Dedifferentiated amniotic fluid mesenchymal stem cell (primary cell): ENCODE results near the gene CEP72.
A peak's percentile ranks its signal among the peaks of the same experiment; 100 is the strongest.
"Not testable (repeated sequence)": the region's sequence is repeated elsewhere in the genome, so short reads cannot be mapped to it uniquely, and the experiment has no call there.

Experiments used
- DNase-seq: peaks from one replicate; pipeline ENCODE4 v3.0.0-alpha.2; 2016; ENCODE audit errors: extremely low spot score

The CEP72 gene

GRCh38 chr5:672329-673160 lies 60.4 kb downstream of the CEP72 start:
- DNase-seq = peak; percentile 53

- no peak for DNase-seq
Observed at GRCh38 chr5:673161-673830, 61.2 kb downstream of the CEP72 start.

- no peak for DNase-seq
Observed at GRCh38 chr5:673831-674629, 61.9 kb downstream of the CEP72 start.

- DNase-seq = no peak
Observed at GRCh38 chr5:674630-675011, 62.5 kb downstream of the CEP72 start.

- no peak for DNase-seq
Observed at GRCh38 chr5:675111-675870, 63.2 kb downstream of the CEP72 start.

GRCh38 chr5:675871-676698 lies 63.9 kb downstream of the CEP72 start:
- no peak for DNase-seq

- DNase-seq = no peak
Observed at GRCh38 chr5:676699-677076, 64.5 kb downstream of the CEP72 start.

GRCh38 chr5:677131-678101 lies 65.3 kb downstream of the CEP72 start:
- DNase-seq = no peak

GRCh38 chr5:678521-678920 lies 66.4 kb downstream of the CEP72 start:
- not testable (repeated sequence) for DNase-seq

- not testable (repeated sequence) for DNase-seq
Observed at GRCh38 chr5:679166-679895, 67.2 kb downstream of the CEP72 start.

GRCh38 chr5:680118-680795 lies 68.1 kb downstream of the CEP72 start:
- not testable (repeated sequence) for DNase-seq

GRCh38 chr5:680836-681235 lies 68.7 kb downstream of the CEP72 start:
- DNase-seq = not testable (repeated sequence)

GRCh38 chr5:681317-682191 lies 69.4 kb downstream of the CEP72 start:
- DNase-seq = not testable (repeated sequence)

- DNase-seq = not testable (repeated sequence)
Observed at GRCh38 chr5:682216-682615, 70.1 kb downstream of the CEP72 start.

- DNase-seq = not testable (repeated sequence)
Observed at GRCh38 chr5:682651-683358, 70.7 kb downstream of the CEP72 start.
